Subcutaneous abdominal adipose tissue (tissue), 5 donors: ENCODE measurements around the gene GHDC.
"Not testable (repeated sequence)": the region's sequence is repeated elsewhere in the genome, so short reads cannot be mapped to it uniquely, and the experiment has no call there.

Experiments
- H3K27ac ChIP-seq: one replicate; pipeline ENCODE4 v1.7.0; 2013; ENCODE audit warnings: low read depth, mild to moderate bottlenecking, inconsistent platforms, low read length, moderate library complexity
- H3K27me3 ChIP-seq, 5 donors: one replicate each; pipeline ENCODE4 v1.7.0; 2013; ENCODE audit warnings: low read length in 5 of 5, inconsistent platforms in 1 of 5; ENCODE audit not compliant: control insufficient read depth in 5 of 5, insufficient read depth in 4 of 5
- H3K36me3 ChIP-seq, 5 donors: one replicate each; pipeline ENCODE4 v1.7.0; 2013; ENCODE audit warnings: low read length in 5 of 5; ENCODE audit not compliant: control insufficient read depth in 5 of 5, insufficient read depth in 5 of 5
- H3K4me1 ChIP-seq, 5 donors: one replicate each; pipeline ENCODE4 v1.7.0; 2013; ENCODE audit warnings: low read length in 5 of 5, mild to moderate bottlenecking in 3 of 5, moderate library complexity in 1 of 5; ENCODE audit not compliant: control insufficient read depth in 5 of 5, insufficient read depth in 5 of 5
- H3K4me3 ChIP-seq, 5 donors: one replicate each; pipeline ENCODE4 v1.7.0; 2013; ENCODE audit warnings: low read length in 5 of 5, low read depth in 1 of 5
- H3K9ac ChIP-seq, 5 donors: one replicate each; pipeline ENCODE4 v1.7.0; 2013; ENCODE audit warnings: low read length in 5 of 5, mild to moderate bottlenecking in 4 of 5, moderate library complexity in 3 of 5
- H3K9me3 ChIP-seq, 5 donors: one replicate each; pipeline ENCODE4 v1.7.0; 2013; ENCODE audit warnings: low read length in 5 of 5; ENCODE audit not compliant: control insufficient read depth in 5 of 5
- donor health status: healthy.
- donor health status: healthy.
- donor health status: healthy.
- donor health status: healthy.
- donor health status: healthy.

Gene GHDC

DNA sequence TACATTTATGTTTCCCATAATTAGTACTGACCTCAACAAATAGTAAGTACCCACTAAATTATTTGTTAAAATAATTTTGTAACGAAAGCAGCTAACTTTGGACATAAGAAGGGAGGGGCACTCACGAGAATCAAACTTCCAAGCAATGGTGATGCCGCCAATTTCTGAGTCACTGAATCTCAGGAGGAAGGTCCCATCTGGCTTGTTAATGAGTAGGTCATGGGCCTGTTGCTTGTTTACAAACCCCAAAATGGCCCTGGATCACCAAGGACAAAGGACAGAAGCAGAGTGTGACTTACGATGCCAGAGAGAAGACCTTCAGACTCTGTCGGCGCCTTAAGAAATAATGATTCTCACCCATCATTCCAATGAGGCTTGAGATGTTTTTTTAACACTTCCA lies 15.8 kb upstream of the GHDC start:
- Histone ChIP-seq H3K27ac (peak overlapping the region; percentile 55), H3K9ac (no peak overlapping the region), H3K36me3 (peaks cover 17 to 82% (median 62%) of the 10 kb centered on the region in 5 donors), H3K4me1 (peaks cover 0 to 29% (median 15%) of the 10 kb centered on the region in 5 donors), H3K4me3 (no peak overlapping the region), H3K9me3 (no peaks in the 10 kb centered on the region), H3K27me3 (no peaks in the 10 kb centered on the region)

DNA sequence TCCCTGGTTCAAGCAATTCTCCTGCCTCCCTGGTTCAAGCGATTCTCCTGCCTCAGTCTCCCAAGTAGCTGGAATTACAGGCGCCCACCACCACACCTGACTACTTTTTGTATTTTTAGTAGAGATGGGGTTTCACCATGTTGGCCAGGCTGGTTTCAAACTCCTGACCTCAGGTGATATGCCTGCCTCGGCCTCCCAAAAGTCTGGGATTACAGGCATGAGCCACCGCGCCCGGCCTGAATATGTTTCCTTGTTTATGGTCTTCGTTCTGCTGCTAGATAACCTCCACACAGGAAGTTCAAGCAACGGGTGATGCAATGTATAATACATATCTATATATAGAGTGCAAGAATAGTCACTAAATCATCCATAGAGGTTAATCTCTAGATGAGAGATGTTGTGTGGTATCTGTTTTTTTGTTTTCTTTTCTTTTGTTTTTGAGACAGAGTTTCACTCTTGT lies 11.9 kb upstream of the GHDC start:
- not testable (repeated sequence) for H3K9ac ChIP-seq, H3K27me3 ChIP-seq, H3K27ac ChIP-seq, H3K9me3 ChIP-seq, H3K4me1 ChIP-seq, H3K4me3 ChIP-seq
- peaks cover 14 to 91% (median 74%) of the 10 kb centered on the region in 5 donors for H3K36me3 ChIP-seq

DNA sequence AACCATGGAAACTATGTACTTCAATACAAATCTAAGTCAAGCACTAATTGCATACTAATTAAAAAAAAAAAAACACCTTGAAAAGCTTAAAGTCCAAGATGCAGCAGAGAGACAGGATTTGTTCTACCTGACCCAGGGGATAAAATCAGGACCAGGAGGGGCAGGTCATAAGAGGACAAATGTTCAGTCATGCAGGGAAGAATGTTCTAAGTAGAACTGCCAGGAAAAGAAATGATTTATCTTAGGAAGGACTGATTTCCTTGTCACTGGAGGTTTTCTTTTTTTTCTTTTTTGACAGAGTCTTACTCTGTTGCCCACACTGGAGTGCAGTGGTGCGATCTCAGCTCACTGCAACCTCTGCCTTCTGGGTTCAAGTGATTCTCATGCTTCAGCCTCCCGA lies 9.1 kb upstream of the GHDC start:
- Histone ChIP-seq H3K4me3 (no peak overlapping the region), H3K27me3 (no peaks in the 10 kb centered on the region), H3K36me3 (peaks cover 12 to 90% (median 75%) of the 10 kb centered on the region in 5 donors), H3K4me1 (peaks cover 0 to 5% (median 0%) of the 10 kb centered on the region in 5 donors), H3K9ac (no peak overlapping the region), H3K9me3 (no peaks in the 10 kb centered on the region), H3K27ac (no peak overlapping the region)

DNA sequence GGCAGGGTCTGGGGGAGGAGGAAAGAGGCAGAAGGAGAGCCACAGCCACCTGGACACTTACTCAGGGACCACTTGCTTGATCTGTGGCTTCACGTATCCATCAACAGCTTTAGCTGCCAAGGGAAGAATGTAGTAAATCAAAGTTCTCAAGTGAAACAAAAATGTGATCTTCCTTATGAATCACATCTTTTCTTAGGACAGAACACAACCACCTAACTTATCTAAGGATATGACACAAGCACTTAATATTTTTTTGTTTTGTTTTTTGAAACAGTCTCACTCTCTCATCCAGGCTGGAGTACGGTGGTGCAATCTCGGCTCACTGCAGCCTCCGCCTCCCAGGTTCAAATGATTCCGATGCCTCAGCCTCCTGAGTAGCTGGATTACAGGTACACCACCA lies 8.4 kb upstream of the GHDC start:
- no peak overlapping the region for H3K9ac ChIP-seq
- H3K9me3 ChIP-seq = no peaks in the 10 kb centered on the region
- no peak overlapping the region for H3K4me3 ChIP-seq
- peaks cover 12 to 85% (median 75%) of the 10 kb centered on the region in 5 donors for H3K36me3 ChIP-seq
- H3K27ac ChIP-seq = no peak overlapping the region
- H3K27me3 ChIP-seq = no peaks in the 10 kb centered on the region
- peaks cover 0 to 5% (median 0%) of the 10 kb centered on the region in 5 donors for H3K4me1 ChIP-seq

DNA sequence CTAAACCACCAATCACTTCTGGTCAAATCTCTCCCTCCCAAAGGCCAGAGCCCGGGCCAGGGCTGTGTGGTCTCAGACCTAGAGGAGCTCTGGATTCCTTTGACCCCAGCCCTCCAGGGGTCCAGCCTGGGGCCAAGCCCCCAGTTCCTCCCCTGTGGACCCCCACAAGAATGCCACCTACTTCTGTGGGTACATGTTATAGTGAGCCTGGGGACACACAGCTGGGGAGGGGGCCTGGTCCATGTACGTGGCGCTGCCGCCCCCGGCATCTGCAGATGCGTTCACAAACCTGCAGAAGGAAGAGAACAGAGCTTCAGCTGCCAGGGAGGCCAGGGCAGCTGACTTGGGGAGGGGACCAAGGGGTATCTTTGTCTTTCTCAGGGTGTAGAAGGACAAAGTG lies 7.9 kb upstream of the GHDC start:
- H3K9ac ChIP-seq = no peak overlapping the region
- H3K4me1 ChIP-seq = peaks cover 0 to 5% (median 0%) of the 10 kb centered on the region in 5 donors
- peaks cover 8 to 80% (median 69%) of the 10 kb centered on the region in 5 donors for H3K36me3 ChIP-seq
- no peak overlapping the region for H3K4me3 ChIP-seq
- no peaks in the 10 kb centered on the region for H3K9me3 ChIP-seq
- H3K27me3 ChIP-seq = no peaks in the 10 kb centered on the region
- no peak overlapping the region for H3K27ac ChIP-seq

DNA sequence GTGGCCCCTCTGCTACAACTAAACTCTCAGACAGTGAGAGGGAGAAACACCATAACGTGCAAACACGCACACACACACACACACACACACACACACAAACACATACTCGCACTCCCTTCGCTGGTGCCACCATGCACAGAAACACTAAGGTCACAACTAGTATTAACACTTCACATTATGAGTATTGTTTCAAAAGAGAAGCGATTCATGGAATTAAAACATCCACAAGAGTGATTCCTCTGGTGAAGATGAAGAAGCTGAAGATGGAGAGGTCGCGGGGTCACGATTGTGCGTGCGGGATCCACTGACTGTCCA lies 7.1 kb upstream of the GHDC start:
- Histone ChIP-seq H3K9me3 (no peaks in the 10 kb centered on the region), H3K27me3 (no peaks in the 10 kb centered on the region), H3K27ac (no peak overlapping the region), H3K4me1 (peaks cover 0 to 5% (median 0%) of the 10 kb centered on the region in 5 donors), H3K9ac (no peak overlapping the region), H3K4me3 (no peak overlapping the region), H3K36me3 (peaks cover 7 to 72% (median 64%) of the 10 kb centered on the region in 5 donors)

DNA sequence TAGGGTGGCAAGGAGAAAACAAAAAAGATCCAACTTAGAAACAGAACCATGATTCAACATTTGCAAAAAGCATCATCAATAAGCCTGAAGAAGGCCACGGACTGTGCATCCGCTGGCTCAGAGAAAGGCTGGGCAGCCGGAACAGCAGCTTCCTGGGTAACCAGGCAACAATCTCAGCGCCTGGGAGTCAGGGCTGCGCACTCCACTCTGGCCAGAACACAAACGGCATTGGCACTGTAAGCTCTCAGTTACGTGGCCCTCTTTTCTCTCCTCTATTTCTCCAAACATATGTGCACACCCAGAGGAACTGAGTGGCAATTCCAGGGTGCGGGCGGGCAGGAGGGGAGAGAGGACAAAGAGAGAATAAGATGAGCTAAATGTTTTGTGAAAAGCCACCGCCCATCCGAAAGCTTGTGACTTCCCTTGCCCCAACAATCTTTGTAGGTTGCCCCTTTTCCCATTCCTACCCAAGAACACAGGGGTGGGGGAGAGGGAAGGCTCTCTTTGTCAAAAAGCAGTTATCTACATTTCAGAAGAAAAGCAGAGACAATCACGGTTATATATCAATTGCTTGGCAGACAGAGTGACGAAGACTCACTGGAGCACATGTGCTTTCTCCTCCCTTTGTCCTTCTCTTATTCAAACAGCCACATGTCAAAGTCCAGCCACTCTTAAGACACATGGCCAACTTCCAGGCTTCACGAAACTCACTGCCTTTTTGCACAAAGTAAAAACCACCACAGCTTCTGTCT lies 6.6 kb upstream of the GHDC start:
- Histone ChIP-seq H3K9ac (no peak overlapping the region), H3K27ac (no peak overlapping the region), H3K9me3 (no peaks in the 10 kb centered on the region), H3K27me3 (no peaks in the 10 kb centered on the region), H3K4me3 (no peak overlapping the region), H3K36me3 (peaks cover 7 to 67% (median 59%) of the 10 kb centered on the region in 5 donors), H3K4me1 (peaks cover 0 to 5% (median 0%) of the 10 kb centered on the region in 5 donors)

DNA sequence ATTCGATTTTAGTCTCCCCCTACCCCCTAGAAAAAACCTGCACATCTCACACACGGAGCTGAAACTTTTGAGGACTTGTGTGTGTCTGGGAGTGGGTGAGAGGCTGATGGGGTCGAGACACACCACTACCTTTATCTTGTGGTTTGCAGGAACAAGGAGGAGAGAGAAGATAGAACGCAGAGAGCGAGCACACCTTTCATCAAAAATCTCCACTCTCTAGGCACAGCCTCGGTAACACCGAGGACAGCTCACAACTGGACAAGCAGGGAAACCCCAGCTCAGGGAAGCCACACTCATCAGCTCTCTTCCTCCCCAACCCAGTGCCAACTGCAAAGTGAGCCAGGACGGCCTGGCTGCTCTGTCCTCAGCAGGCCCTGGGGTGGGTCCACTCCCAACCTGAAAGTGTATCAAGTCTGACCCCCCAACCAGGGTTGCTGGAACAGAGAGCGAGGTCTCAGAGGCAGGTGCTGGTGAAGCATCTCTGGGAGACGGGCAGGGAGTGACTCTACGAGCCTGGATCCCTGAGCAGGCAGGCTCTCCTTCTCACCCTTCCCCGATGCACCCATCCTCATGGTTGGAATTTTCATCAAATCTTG lies 5.2 kb upstream of the GHDC start:
- peak overlapping the region in 1 of 5 donors; percentile 7 for H3K9ac ChIP-seq
- peaks cover 7 to 55% (median 47%) of the 10 kb centered on the region in 5 donors for H3K36me3 ChIP-seq
- no peak overlapping the region for H3K4me3 ChIP-seq
- peaks cover under 1 to 7% (median 2%) of the 10 kb centered on the region in 5 donors for H3K4me1 ChIP-seq
- H3K27ac ChIP-seq = no peak overlapping the region
- no peaks in the 10 kb centered on the region for H3K27me3 ChIP-seq
- H3K9me3 ChIP-seq = no peaks in the 10 kb centered on the region

DNA sequence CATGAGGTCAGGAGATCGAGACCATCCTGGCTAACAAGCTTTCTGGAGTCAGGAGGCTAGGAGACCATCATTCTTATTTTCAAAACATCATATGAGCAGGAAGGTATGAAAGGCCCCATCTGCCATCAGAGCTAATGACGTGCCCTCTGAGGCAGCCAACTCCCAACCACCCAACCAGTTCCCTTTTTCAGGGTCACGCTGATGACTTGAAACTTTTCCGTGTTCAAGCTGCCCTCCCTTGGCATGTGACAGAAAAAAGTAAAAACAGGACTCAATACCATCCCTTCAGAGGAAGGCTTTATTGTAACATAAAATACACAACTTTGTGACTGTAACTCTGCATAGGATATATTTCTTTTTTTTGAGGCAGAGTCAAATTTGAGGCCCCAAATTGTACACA lies 4.6 kb upstream of the GHDC start:
- H3K27me3 ChIP-seq = no peaks in the 10 kb centered on the region
- H3K4me1 ChIP-seq = peaks cover 2 to 13% (median 6%) of the 10 kb centered on the region in 5 donors
- peaks cover 3 to 49% (median 41%) of the 10 kb centered on the region in 5 donors for H3K36me3 ChIP-seq
- no peak overlapping the region for H3K9ac ChIP-seq
- no peak overlapping the region for H3K4me3 ChIP-seq
- no peaks in the 10 kb centered on the region for H3K9me3 ChIP-seq
- H3K27ac ChIP-seq = no peak overlapping the region

DNA sequence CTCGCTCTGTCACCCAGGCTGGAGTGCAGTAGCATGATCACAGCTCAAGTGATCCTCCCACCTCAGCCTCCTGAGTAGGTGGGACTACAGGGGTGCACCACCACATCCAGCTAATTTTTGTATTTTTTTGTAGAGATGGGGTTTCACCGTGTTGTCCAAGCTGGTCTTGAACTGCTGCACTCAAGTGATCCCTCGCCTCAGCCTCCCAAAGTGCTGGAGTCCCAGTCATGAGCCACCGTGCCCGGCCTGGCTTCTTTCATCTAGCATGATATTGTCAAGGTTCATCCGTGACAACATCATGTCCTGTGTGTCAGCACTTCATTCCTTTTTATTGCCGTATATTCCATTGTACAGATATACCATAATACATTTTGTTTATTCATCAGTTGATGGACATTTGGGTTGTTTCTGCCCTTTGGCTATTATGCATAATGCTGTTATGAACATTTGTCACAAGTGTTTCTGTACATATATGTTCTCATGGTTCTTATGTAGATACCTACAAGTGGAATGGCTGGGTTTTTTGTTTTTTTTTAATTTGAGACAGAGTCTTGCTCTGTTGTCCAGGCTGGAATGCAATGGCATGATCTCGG lies 3.4 kb upstream of the GHDC start:
- H3K9me3 ChIP-seq = no peaks in the 10 kb centered on the region
- no peak overlapping the region for H3K27ac ChIP-seq
- no peaks in the 10 kb centered on the region for H3K27me3 ChIP-seq
- no peak overlapping the region for H3K4me3 ChIP-seq
- peaks cover 2 to 25% (median 18%) of the 10 kb centered on the region in 5 donors for H3K4me1 ChIP-seq
- no peak overlapping the region for H3K9ac ChIP-seq
- H3K36me3 ChIP-seq = peaks cover 3 to 39% (median 31%) of the 10 kb centered on the region in 5 donors
